Stimulated activated CD8-positive, alpha-beta memory T cell treated with anti-CD3 and anti-CD28 coated beads, Interleukin-4, amount 100 ng/mL, for 1 hour (primary cell): ENCODE measurements around the gene UQCRH.

ENCODE experiments used
- DNase-seq, 2 donors: peaks; one replicate each; pipeline ENCODE4 v3.0.0-alpha.2; 2020; ENCODE audit warnings: low read depth in 2 of 2, low spot score in 1 of 2

UQCRH gene

DNA sequence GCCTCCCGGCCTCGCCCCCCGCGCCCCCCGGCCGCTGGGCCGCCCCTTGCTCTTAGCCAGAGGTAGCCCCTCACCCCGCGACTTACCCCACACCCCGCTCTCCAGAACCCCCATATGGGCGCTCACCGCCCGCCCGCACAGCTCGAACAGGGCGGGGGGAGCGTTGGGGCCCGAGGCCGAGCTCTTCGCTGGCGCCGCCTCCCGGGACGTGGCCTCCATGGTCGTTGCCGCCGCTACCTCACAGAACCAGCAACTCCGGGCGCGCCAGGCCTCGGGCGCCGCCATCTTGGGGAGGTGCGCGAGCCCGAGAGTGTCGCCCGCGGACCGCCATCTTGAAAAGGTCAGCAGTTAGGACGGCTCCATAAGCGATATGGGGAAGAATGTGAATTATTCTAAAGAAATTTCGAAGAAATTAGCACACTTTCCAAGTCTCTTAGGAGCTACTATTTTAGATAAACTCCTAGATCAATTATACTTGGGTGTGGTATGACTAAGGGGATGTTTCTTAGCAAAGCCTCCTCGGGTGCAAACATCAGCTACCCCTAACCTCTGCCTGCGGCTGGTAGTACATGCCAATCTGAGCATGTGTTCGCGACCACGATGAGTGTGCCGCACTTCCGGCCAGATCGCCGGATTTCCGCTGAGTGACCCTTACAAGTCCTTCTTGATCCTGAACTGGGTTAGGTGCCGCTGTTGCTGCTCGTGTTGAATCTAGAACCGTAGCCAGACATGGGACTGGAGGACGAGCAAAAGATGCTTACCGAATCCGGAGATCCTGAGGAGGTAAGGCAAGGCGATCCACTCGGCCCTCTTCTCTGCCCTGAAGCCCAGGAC lies at the start of gene UQCRH, which contains the start of gene LRRC41:
TSS of gene UQCRH (plus strand) at position 661 of the 834 bp plus-strand sequence. CDS start at position 730, 69 bp downstream.
TSS of gene LRRC41 (minus strand) at position 579 of the 834 bp plus-strand sequence. CDS start at position 285, 294 bp downstream.
- peak; percentile 79 to 86 for DNase-seq

- no peak for DNase-seq
These were observed 48.8 kb upstream of the UQCRH start for GRCh38 chr1:46254668-46255067.

DNA sequence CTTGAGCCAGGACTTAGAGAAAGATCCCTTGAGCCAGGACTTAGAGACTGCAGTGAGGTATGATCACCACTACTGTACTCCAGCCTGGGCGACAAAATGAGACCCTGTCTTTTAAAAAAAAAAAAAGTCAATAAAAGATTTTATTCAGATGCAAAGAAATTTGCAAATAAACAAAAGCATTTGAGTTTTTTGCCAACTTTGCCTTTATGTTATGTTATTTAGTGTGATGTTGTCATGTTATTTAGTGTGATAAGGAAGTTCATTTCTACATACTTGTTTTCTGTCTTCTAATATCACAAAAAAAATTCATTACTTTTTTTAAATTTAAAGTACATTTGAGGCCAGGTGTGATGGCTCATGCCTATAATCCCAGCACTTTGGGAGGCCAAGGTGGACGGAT lies 47.0 kb upstream of the UQCRH start:
- no peak for DNase-seq

DNA sequence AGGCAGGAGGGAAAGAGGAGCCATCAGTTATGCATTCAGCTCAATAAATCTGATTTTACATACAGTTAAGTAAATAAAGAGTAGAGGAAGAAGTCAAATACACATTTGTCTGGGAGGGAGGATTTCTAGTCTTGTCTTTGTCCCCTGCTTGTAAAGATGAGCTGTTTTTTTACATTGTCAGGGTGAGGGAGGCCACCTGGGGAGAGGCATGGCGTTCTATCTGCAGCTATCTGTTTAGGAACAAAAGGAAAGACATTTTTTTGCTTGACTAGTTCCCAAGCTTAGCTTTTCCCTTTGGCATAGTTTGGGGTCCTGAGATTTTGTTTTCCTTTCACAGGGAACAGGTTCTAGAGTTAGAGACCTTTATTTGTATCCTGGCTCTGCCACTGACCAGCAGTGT lies 41.0 kb upstream of the UQCRH start:
- DNase-seq = no peak

DNA sequence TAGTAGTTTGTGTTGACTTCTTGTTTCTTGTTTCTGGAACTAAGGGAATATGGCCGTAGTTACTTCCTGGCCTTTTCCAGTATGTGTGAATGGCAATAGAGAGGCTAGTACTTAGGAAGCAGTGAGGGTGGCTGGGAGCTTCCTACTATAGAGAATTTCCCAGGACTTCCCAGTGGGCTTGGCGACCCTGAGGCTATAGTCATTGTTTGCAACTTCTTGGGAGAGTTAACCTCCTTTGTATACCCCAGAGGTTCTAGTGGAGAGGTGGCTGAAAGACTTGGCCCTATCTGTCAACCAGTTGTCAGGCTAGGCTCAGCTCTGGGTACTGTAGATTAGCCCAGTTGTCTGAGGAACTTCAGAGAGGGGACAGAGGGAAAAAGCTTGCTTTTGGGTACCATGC lies 40.4 kb upstream of the UQCRH start:
- no peak for DNase-seq

GRCh38 chr1:46268578-46268977 lies 34.9 kb upstream of the UQCRH start:
- DNase-seq = no peak

DNA sequence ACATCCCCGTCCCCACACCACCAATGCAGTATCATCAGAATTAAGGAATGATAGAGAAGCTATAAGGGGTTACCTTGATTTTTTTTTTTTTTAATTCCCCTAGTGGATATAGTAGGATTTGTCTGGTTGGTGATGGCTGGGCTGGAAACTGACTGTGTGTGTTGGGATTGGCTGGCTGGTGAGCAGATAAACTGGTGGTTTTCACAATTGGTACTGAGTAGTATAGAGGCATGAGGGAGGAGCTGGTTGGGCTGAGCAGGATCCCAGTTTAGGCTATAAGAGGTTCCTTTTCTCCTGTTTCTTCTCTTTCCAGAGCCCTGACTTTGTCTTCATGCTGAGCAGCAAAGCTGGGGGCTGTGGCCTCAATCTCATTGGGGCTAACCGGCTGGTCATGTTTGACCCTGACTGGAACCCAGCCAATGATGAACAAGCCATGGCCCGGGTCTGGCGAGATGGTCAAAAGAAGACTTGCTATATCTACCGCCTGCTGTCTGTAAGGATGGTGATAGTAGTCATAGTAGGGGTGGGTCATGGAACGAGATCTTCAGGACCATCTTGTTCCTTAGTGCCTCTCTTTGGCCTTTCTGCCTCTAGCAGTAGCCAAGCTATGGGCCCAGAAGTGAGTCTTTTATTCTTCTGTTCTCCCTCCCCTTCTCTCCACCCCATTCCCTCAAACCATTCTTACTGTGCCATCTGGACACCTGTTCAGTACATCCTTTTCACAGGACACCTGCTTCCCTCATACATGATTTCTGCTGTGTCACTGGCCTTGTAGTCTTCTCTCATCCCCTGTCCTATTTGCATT lies 29.1 kb upstream of the UQCRH start:
- DNase-seq = no peak

GRCh38 chr1:46275030-46275337 lies 28.5 kb upstream of the UQCRH start:
- no peak for DNase-seq

DNA sequence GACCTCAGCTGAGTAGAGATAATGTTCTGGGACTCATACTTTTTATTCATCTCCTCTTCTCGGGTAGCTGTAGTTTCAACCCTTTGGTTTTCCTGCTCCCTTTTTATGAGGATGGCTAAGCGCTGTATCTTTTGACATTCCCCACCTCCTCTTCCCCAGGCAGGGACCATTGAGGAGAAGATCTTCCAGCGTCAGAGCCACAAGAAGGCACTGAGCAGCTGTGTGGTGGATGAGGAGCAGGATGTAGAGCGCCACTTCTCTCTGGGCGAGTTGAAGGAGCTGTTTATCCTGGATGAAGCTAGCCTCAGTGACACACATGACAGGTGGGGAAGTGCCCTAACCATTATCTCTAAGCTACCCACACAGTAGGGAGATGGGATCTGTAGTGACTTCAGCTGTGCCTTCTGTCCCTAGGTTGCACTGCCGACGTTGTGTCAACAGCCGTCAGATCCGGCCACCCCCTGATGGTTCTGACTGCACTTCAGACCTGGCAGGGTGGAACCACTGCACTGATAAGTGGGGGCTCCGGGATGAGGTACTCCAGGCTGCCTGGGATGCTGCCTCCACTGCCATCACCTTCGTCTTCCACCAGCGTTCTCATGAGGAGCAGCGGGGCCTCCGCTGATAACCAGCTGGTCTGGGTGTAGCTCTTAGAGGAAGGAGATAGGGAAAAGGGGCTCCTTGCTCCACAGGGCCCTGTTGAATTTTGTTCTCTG lies 25.7 kb upstream of the UQCRH start:
- no peak for DNase-seq

DNA sequence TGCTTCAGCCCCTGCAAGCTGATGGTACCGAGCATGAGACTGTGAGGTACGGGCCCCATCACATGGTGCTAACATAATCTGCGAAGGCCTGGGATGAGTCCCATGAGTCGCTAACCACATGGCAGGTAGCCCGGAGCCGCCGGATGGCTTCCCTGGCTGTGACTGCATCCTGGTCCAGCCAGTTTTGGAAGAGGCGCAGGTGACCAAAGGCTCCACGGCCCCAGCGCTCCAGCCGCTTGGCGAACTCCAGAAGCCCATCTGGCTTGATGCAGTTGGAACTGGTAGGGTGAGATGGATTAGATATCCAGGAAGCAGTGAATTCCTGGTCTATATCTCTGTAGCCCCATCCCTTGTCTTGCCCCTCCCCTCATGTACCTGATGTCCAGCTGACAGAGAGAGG lies 24.7 kb upstream of the UQCRH start:
- no peak for DNase-seq

- no peak for DNase-seq
These were observed 23.4 kb upstream of the UQCRH start for GRCh38 chr1:46280092-46280491.

- DNase-seq = no peak
These were observed 22.5 kb upstream of the UQCRH start for GRCh38 chr1:46281021-46281420.

- no peak for DNase-seq
These were observed 19.4 kb upstream of the UQCRH start for GRCh38 chr1:46284058-46284457.

- DNase-seq = no peak
These were observed 18.6 kb upstream of the UQCRH start for GRCh38 chr1:46284597-46285564.

GRCh38 chr1:46285730-46286477 lies 17.6 kb upstream of the UQCRH start:
- DNase-seq = no peak

DNA sequence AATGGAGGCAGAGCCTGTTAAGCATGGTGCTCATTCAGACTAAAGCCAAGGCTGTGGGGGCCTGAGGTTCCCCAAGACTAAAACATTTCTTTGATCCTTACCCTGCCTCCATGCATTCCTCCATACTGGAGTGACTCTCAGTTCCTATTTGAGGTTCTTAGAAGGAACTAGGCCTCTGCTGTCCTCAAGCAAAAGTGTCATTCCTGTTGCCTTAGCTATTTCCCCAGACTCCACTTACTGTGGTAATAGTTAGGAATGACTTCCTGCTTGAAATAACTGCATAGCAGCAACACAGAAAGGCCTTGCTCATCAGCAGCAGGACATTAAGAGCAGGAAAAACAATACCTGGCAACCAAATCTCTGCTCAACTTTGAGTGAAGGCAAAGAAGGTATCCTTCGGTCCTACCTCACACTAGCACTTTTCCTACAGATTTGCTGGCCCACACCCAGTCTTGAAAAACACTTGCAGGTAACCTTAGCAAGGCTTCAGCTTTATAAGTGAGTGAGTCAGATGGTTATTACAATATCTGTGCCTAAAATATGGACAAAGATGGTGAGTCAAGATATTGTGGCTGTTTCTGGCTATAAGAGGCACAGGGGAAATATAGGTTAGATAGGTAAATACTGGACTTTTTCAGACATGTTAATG lies 14.9 kb upstream of the UQCRH start:
- no peak for DNase-seq

DNA sequence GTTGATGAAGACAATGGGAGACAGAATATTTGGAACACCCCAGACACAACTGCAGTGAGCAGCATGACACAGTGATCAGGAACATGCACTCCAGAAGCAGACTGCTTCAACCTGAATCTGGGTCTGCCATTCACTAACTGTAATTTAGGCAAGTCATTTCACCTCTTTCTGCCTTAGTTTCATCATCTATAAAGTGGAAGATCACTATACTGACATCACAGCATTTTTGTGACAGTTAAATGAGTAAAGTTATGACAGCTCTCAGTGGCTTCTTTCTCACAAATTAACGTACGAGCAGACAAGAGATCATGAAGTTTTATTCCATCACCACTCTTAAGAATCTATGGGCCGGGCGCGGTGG lies 14.4 kb upstream of the UQCRH start:
- DNase-seq = no peak

GRCh38 chr1:46289976-46290375 lies 13.5 kb upstream of the UQCRH start:
- no peak for DNase-seq

GRCh38 chr1:46295306-46295705 lies 8.2 kb upstream of the UQCRH start:
- no peak for DNase-seq
